SIG-M5 treated with dmso at 0.1 percent for 504 hours (cell line): ENCODE results near the gene PDLIM7.

Experiments
- DNase-seq: peaks from one replicate; lab custom pipeline; 2025; ENCODE audit not compliant: unreplicated experiment; lab: John Stamatoyannopoulos, UW

The PDLIM7 gene

GRCh38 chr5:177524941-177525655 is 27.7 kb upstream of the PDLIM7 start:
- DNase-seq: no peak

- DNase-seq: no peak
These were observed 27.1 kb upstream of the PDLIM7 start for GRCh38 chr5:177524539-177524900.

- DNase-seq: no peak
These were observed 26.5 kb upstream of the PDLIM7 start for GRCh38 chr5:177523711-177524538.

GRCh38 chr5:177520916-177521513 is 23.6 kb upstream of the PDLIM7 start:
- DNase-seq: no peak

- no peak for DNase-seq
These were observed 22.9 kb upstream of the PDLIM7 start for GRCh38 chr5:177520271-177520670.

GRCh38 chr5:177519463-177520235 is 22.2 kb upstream of the PDLIM7 start:
- DNase-seq: no peak

GRCh38 chr5:177516601-177517568 is 19.5 kb upstream of the PDLIM7 start, which contains the start of gene DDX41:
DDX41 (minus strand) TSS chr5:177516961; CDS start chr5:177516945, 16 bp downstream.
- DNase-seq: peak; percentile 98

GRCh38 chr5:177515580-177515979 is 18.2 kb upstream of the PDLIM7 start:
- DNase-seq: no peak

- DNase-seq: no peak
These were observed 17.1 kb upstream of the PDLIM7 start for GRCh38 chr5:177514541-177514940.

- no peak for DNase-seq
These were observed 16.1 kb upstream of the PDLIM7 start for GRCh38 chr5:177513500-177513899.

GRCh38 chr5:177512736-177513380 is 15.5 kb upstream of the PDLIM7 start:
- DNase-seq: no peak

GRCh38 chr5:177511796-177512675 is 14.6 kb upstream of the PDLIM7 start:
- no peak for DNase-seq

- no peak for DNase-seq
These were observed 13.8 kb upstream of the PDLIM7 start for GRCh38 chr5:177511181-177511580.

- DNase-seq: peak; percentile 91
These were observed 13.2 kb upstream of the PDLIM7 start for GRCh38 chr5:177510567-177511053.

- DNase-seq: no peak
These were observed 12.7 kb upstream of the PDLIM7 start for GRCh38 chr5:177509991-177510566.

- DNase-seq: no peak
These were observed 12.1 kb upstream of the PDLIM7 start, which contains the start of gene DOK3 for GRCh38 chr5:177509381-177509951. DOK3 (minus strand) TSS chr5:177509826; CDS start chr5:177509540, 286 bp downstream.

GRCh38 chr5:177508837-177509236 is 11.4 kb upstream of the PDLIM7 start:
- no peak for DNase-seq

- no peak for DNase-seq
These were observed 10.8 kb upstream of the PDLIM7 start for GRCh38 chr5:177508221-177508611.
